Measurements from ENCODE around the gene LPP.

DNA sequence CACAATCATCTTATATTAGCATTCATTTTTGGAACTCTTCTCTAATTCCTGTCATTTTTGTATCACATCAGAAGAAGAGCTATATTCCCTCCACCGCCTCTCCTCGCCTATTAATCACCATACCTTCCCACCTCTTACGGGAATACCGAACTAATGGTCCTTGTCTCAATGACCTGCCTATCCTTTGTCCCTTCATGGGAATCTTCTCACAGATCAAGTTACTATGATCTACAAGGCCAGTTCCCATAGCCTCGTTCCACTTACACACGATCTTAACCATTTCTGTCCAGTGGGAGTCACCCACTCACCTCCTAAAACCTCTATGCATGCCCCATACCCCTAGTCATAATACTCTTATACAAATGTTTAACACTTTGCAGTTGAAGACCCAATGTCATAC lies 675.2 kb downstream of the LPP start:
- TF ChIP-seq EP300 (IDR thresholded peaks at IDR 0.05) (no peak), POLR2A (IDR thresholded peaks at IDR 0.05) (no peak), POLR2AphosphoS5 (IDR thresholded peaks at IDR 0.05) (no peak)
